ENCODE results near the gene AKR7A2.
"Not testable (repeated sequence)": the region's sequence is repeated elsewhere in the genome, so short reads cannot be mapped to it uniquely, and the experiment has no call there.

Gene AKR7A2

GRCh38 chr1:19284881-19285280 is 27.1 kb downstream of the AKR7A2 start:
- no peak overlapping the region for H3K27ac ChIP-seq
- POLR2A ChIA-PET (ENCODE audit: low non-redundant PET), result no interaction called here
- no peak for TF ChIP-seq CTCF (conservative IDR thresholded peaks at IDR 0.05; ENCODE audit: low read depth)
- DNase-seq (ENCODE audit: low spot score), result no peak
- CTCF ChIA-PET, result interaction anchor here (1.1 kb wide), 1 partner anchor 366 kb away, joined by 6 read pairs; no protein-coding TSS in a partner anchor

GRCh38 chr1:19283891-19284290 is 28.1 kb downstream of the AKR7A2 start:
- no peak overlapping the region for H3K27ac ChIP-seq
- DNase-seq (ENCODE audit: low spot score), result no peak
- TF ChIP-seq CTCF (conservative IDR thresholded peaks at IDR 0.05; ENCODE audit: low read depth), result no peak
- ChIA-PET POLR2A (ENCODE audit: low non-redundant PET) (no interaction called here), CTCF (no interaction called here)

GRCh38 chr1:19274636-19275035 is 37.3 kb downstream of the AKR7A2 start:
- DNase-seq (ENCODE audit: low spot score), result no peak
- H3K27ac ChIP-seq, result no peak overlapping the region
- ChIA-PET CTCF (interaction anchor here (0.6 to 0.7 kb wide), 2 partner anchors 28 to 379 kb away, joined by 3 read pairs; no protein-coding TSS in a partner anchor), POLR2A (ENCODE audit: low non-redundant PET) (no interaction called here)
- no peak for TF ChIP-seq CTCF (conservative IDR thresholded peaks at IDR 0.05; ENCODE audit: low read depth)

- DNase-seq (ENCODE audit: low spot score); POLR2A ChIA-PET (ENCODE audit: low non-redundant PET); H3K27ac ChIP-seq: not testable (repeated sequence)
- CTCF ChIA-PET, result interaction anchor here (0.6 kb wide), 1 partner anchor 380 kb away, joined by 3 read pairs; no protein-coding TSS in a partner anchor
Measured at GRCh38 chr1:19273844-19274531, 38.0 kb downstream of the AKR7A2 start.

GRCh38 chr1:19273106-19273843 is 38.7 kb downstream of the AKR7A2 start:
- POLR2A ChIA-PET (ENCODE audit: low non-redundant PET), result no interaction called here
- CTCF ChIA-PET, result no interaction called here
- no peak for DNase-seq (ENCODE audit: low spot score)
- H3K27ac ChIP-seq, result no peak overlapping the region
- no peak for TF ChIP-seq CTCF (conservative IDR thresholded peaks at IDR 0.05; ENCODE audit: low read depth)

GRCh38 chr1:19272064-19272463 is 39.9 kb downstream of the AKR7A2 start:
- TF ChIP-seq CTCF (conservative IDR thresholded peaks at IDR 0.05; ENCODE audit: low read depth), result no peak
- DNase-seq (ENCODE audit: low spot score), result no peak
- ChIA-PET CTCF (interaction anchor here (0.7 kb wide), 1 partner anchor 305 kb away, joined by 4 read pairs; no protein-coding TSS in a partner anchor), POLR2A (ENCODE audit: low non-redundant PET) (no interaction called here)
- H3K27ac ChIP-seq, result no peak overlapping the region

GRCh38 chr1:19270343-19270730 is 41.6 kb downstream of the AKR7A2 start:
- H3K27ac ChIP-seq; POLR2A ChIA-PET (ENCODE audit: low non-redundant PET); DNase-seq (ENCODE audit: low spot score): not testable (repeated sequence)
- CTCF ChIA-PET, result interaction anchor here (0.7 kb wide), 1 partner anchor 289 kb away, joined by 3 read pairs; no protein-coding TSS in a partner anchor
